RWPE1 (cell line): ENCODE results near the gene FBXW4.

Experiments used
- CTCF ChIA-PET: fragments of 350-600 bp; sonication (Branson Sonifier 250); formaldehyde crosslinking; extraction: SDS; loops from one replicate; lab custom pipeline; 2021; lab: Yijun Ruan, JAX
- POLR2A ChIA-PET: fragments of 400-600 bp; formaldehyde crosslinking; extraction: SDS; loops from one replicate; lab custom pipeline; 2020; ENCODE audit warnings: antibody characterized with exemption; ENCODE audit not compliant: low non-redundant PET; lab: Yijun Ruan, JAX
- DNase-seq: peaks from one replicate; pipeline ENCODE4 v3.0.0; 2012; ENCODE audit warnings: low spot score
- H3K27ac ChIP-seq: fragments of 450-650 bp; 2 replicates; pipeline ENCODE4 v1.5.1; 2017
- TF ChIP-seq, protein P1 (sequence below): fragments of 450-650 bp; conservative IDR thresholded peaks from 2 replicates; pipeline ENCODE4 v1.5.1; 2017; ENCODE audit warnings: low read depth, mild to moderate bottlenecking

The FBXW4 gene

DNA sequence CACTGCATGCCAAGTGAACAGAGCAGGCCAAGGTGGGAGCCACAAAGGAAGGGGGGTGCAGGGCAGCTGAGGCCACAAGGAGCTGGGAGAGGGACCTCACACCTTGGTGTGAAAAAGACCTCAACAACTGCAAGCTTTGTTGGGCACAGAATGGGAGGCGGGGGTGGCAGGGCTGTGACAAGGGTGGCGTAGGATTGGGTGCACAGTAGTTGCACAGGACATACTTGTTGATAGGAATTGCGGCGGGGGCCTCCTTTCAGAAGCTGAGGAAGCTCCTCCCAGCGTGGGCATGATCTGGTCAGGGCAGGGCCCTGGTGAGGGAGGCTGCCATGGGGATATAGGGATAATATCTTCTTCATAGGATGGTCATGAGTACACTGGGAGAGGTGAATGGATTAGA is 132.7 kb downstream of the FBXW4 start:
- no peak overlapping the region for H3K27ac ChIP-seq
- TF ChIP-seq, protein P1, sequence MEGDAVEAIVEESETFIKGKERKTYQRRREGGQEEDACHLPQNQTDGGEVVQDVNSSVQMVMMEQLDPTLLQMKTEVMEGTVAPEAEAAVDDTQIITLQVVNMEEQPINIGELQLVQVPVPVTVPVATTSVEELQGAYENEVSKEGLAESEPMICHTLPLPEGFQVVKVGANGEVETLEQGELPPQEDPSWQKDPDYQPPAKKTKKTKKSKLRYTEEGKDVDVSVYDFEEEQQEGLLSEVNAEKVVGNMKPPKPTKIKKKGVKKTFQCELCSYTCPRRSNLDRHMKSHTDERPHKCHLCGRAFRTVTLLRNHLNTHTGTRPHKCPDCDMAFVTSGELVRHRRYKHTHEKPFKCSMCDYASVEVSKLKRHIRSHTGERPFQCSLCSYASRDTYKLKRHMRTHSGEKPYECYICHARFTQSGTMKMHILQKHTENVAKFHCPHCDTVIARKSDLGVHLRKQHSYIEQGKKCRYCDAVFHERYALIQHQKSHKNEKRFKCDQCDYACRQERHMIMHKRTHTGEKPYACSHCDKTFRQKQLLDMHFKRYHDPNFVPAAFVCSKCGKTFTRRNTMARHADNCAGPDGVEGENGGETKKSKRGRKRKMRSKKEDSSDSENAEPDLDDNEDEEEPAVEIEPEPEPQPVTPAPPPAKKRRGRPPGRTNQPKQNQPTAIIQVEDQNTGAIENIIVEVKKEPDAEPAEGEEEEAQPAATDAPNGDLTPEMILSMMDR, result no peak

DNA sequence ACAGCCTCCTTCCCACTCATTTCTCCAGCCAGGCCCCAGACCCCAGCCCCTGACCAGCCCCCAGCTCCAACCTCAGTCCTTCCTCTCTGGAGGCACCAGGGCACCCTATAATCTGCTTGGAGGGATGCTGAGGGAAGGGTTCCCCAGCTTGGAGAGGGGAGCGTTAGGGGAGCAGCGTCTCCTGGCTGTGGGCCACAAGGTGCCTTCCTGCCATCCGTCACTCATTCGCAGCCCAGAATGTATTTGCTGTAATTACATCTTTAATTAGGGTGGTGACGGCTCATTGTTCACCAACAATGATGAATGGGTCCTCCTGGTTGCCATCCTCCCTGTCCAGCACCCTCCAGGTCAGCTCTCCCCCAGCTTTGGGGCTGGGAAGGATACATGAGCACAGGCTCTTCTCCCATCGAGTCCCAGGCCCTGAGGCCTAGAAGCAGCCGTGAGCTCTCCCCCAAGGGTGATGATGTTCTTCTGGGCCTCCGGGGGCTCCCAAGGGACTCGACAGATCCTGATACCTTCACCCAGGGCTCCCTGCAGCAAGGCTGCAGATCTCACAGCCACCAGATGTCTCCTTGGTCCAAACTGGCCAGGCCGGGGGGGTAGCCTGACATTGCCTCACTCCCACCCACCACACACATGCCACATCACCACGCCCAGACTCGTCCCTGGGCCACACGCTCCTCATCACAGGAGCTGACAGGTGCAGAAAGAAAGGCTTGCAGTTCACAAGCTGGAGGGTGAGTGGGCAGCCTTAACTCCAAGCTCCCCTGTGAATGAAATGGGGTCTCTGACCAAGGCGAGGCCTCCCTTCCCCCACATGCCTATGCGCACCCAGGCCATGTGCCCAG is 133.7 kb downstream of the FBXW4 start:
- ChIA-PET POLR2A (no interaction called here), CTCF (interaction anchor here (0.6 to 1.8 kb wide), 4 partner anchors 9 to 460 kb away, joined by 3 to 9 read pairs (median 4); no protein-coding TSS in a partner anchor)
- H3K27ac ChIP-seq, result no peak overlapping the region
- TF ChIP-seq, protein P1, result no peak
- DNase-seq, result no peak

More for the DNA sequence above, 132.7 kb downstream of the FBXW4 start:
- POLR2A ChIA-PET, result no interaction called here
- CTCF ChIA-PET, result interaction anchor here (0.5 to 1.6 kb wide), 2 partner anchors 22 to 348 kb away, joined by 3 to 4 read pairs; no protein-coding TSS in a partner anchor
- DNase-seq, result no peak
